ENCODE measurements around the gene KRTAP4-7.
"Not testable (repeated sequence)": the region's sequence is repeated elsewhere in the genome, so short reads cannot be mapped to it uniquely, and the experiment has no call there.

Gene KRTAP4-7

GRCh38 chr17:41108728-41109386 is 24.9 kb downstream of the KRTAP4-7 start:
- DNase-seq (ENCODE audit: low spot score), result not testable (repeated sequence)

- no peak for DNase-seq (ENCODE audit: low spot score)
These were observed 27.4 kb downstream of the KRTAP4-7 start for GRCh38 chr17:41111151-41111885.

DNA sequence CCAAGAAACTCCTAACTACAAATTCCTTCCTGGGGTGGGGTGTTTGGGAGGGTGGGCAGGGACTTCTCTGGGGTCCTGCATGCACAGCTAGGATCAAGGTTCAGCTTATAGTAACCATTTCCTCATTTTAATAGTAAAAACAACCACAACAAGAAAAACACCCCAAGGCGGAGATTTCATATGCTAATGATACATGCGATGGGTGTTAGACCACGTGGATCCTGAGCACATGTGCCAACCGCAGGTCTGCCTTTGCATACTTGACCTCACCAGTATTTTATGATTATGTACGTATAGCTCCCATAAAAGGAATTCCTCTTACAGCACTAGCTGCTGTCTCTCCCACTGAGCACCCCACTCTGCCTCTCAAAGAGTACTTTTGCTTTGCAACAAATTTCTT is 32.3 kb downstream of the KRTAP4-7 start:
- no peak for DNase-seq (ENCODE audit: low spot score)

DNA sequence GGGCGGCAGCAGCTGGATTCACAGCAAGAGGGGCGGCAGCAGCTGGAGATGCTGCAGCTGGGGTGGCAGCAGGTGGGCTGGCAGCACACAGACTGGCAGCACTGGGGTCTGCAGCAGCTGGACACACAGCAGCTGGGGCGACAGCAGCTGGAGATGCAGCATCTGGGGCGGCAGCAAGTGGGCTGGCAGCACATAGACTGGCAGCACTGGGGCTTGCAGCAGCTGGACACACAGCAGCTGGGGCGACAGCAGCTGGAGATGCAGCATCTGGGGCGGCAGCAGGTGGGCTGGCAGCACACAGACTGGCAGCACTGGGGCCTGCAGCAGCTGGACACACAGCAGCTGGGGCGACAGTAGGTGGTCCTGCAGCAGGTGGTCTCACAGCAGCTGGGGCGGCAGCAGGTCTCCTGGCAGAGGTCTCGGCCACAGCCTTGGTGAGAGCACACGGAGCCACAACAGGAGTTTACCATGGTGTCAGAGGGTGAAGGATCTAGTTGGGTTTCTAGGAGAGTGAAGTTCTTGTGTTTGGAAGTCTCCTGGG is 34.0 kb downstream of the KRTAP4-7 start, which contains the start of gene KRTAP4-11:
Gene KRTAP4-11, minus strand, starts transcription at position 528 of the 541 bp plus-strand sequence. Its CDS starts 58 bp downstream, at position 470.
- DNase-seq (ENCODE audit: low spot score), result not testable (repeated sequence)

GRCh38 chr17:41118721-41119120 is 34.8 kb downstream of the KRTAP4-7 start:
- DNase-seq (ENCODE audit: low spot score), result no peak

DNA sequence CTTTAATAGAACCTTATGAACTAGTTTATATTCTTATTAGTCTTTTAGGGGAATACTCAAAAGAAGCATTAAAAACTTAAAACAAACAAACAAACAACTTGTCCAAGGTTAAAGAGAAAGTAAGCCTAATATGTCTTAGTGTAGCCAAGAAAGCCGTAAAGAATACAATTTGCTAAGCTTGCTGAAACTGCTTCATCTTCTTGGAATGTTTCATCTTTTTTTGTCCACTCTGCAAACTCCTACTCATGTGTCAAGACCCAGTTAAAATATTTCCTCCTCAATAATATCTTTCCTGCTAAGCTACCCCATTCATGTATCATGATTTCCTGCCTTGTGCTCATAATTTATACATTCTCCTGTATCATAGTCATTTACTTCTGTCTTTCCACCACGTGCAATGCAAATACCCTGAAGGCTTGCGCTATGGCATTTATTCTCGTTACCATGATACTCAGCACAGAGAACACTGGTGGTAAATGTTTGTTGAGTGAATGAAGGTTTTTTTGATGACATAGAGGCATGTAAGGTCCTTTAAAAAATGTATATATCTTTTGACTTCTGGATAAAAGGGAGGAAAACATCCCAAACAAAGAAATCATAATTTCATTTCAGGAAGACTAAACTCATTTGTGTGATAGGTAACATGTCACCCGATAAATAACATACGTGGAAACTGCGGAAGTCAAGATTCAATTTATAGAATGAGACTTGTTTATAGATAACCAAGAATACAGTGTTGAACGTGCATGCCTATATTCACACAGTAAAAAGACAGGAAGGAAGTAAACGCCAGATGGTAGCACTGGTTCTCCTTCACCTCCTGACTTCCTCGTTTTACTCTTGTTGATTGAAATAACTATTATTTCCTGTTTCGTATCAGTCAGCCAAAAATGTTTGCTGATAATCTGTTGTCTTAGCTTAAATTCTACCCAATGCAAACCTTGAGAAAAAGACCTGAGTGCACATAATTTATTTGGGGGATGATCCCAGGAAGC is 36.0 kb downstream of the KRTAP4-7 start:
- DNase-seq (ENCODE audit: low spot score), result not testable (repeated sequence)

DNA sequence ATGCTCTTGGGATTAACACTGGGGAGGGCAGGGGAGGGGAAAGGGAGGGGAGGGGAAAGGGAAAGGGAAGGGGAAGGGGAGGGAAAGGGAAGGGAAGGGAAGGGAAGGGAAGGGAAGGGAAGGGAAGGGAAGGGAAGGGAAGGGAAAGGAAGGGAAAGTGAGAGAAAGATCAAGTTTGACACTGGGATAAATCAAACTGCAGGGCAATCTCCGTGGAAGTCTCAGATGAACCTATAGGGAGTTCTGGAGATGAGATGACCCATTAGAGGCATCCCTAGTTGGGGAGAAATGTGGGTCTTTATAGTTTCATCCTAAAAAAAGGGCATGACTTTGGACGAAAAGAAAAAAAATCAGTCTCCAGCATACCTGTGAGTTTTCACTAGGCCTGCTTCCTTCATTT is 37.8 kb downstream of the KRTAP4-7 start:
- DNase-seq (ENCODE audit: low spot score), result no peak

DNA sequence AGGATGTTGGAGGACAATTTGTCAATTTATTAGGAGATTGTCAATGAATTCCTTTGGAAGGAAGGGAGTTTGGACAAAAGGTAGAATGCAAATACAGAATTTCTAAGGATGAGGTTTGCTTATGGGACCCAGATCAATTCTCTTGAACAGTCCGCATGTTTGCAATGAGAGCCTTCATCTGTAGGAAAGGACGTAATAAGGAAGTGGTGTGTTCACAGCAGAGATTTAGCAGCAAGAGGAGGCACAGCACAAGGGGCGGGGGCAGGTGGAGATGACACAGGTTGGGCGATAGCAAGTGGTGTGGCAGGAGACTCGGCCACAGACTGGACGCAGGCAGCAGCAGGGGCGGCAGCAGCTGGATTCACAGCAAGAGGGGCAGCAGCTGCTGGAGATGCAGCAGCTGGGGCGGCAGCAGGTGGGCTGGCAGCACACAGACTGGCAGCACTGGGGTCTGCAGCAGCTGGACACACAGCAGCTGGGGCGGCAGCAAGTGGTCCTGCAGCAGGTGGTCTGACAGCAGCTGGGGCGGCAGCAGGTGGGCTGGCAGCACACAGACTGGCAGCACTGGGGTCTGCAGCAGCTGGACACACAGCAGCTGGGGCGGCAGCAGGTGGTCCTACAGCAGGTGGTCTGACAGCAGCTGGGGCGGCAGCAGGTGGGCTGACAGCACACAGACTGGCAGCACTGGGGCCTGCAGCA is 39.5 kb downstream of the KRTAP4-7 start:
- DNase-seq (ENCODE audit: low spot score), result not testable (repeated sequence)

DNA sequence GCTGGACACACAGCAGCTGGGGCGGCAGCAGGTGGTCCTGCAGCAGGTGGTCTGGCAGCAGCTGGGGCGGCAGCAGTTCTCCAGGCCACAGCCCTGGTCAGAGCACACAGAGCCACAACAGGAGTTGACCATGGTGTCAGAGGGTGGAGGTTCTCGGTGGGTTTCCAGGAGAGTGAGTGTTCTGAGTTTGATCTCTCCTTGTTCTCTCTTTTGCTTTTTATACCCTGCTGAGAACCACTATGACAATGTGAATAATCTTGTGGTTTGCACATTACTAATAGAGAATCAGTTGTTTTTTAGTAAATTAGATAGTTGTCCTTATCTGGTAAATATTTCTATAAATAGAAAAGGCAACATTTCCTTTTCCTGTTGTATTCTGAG is 40.0 kb downstream of the KRTAP4-7 start, which contains the start of gene KRTAP4-12:
Gene KRTAP4-12, minus strand, starts transcription at position 192 of the 381 bp plus-strand sequence. Its CDS starts 60 bp downstream, at position 132.
- DNase-seq (ENCODE audit: low spot score), result not testable (repeated sequence)

DNA sequence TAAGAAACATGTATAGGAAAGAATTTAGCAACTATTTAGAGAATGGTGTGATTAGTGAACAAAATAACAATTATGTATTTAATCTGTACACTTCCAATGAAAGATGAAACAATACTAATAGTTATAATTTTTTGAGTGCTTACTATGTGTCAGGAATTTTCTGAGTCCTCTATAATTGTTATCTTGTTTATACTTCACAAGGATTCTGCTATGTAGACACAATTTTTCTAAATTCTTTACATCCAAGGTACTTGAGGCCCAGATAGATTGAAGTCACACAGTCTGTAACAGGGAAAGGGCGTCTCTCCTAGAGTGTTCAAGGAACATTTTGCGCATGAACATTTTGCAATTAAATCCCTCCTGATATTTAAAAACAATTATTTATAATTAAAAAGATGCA is 41.1 kb downstream of the KRTAP4-7 start:
- DNase-seq (ENCODE audit: low spot score), result no peak

DNA sequence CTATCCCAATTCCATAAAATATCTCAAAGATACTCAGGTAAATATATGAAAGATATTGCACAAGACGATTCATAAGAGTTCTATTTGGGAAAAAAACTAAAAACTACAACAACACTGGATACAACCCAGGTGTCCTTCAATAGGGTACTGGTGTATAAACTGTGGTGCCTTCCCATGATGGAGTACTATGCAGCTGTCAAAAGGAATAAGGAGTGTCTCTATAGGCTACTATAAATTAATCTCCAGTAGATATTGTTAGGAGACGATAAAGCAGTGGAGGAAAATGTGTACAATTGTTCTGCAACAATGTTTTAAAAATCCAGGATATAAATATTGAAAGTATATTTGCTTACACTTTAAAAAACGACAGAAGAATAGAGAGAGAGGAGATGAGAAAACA is 42.5 kb downstream of the KRTAP4-7 start:
- no peak for DNase-seq (ENCODE audit: low spot score)

DNA sequence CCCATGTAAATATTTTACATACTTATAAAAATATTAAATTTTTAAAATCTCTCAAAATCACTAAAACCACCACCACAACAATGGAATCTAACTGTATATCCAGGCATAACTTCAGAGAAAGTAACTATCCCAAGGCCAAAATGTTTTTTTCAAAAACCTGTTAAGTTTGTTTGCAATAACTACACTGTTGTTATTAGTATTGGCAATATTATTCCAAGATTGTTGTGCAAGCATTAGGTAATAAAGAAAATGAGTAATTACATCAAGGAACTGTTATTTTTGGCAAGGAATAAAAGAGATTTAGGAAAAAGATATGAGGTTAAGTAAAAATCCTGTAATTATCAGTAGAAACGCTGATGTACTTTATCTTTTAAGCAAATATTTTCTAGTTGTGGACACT is 43.4 kb downstream of the KRTAP4-7 start:
- DNase-seq (ENCODE audit: low spot score), result no peak

- no peak for DNase-seq (ENCODE audit: low spot score)
These were observed 48.0 kb downstream of the KRTAP4-7 start for GRCh38 chr17:41131979-41132378.

DNA sequence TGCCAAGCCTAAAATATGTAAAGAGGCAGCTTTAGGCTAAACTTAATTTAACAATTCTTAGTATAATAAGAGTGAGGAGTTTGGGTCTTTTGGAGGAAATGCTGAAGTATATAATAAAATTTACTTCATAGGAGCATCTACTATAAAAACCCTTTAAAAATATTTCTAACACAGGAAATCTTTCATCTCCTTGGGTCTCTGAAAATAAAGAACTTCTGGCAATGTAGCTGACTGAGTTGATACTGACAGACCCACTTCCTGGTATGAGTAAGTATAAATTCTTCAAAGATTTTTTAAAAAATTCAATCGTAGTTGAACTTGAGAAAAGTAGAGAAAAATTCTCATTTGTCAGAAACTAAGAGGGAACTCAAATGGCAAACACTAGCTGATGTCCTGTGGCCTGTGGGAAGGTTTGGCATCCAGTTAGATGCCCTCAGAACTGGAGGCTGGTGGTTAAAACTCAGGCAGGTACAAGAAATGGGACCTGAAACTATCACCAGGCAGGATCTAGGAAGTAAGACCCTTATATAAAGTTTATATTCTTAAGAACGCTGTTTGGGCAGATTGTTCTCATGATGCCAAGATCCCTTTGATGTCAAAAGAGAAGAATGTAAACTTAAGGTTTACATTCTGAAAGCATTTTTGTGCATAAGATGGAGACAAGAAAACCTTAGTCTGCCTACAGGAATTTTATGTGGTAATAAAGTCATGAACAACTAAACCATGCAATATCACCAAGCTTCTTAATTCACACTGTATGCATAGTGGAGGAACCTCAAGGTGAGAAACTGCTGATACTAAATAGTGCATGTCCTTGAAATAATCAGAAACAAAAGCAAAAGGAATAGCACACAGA is 50.2 kb downstream of the KRTAP4-7 start:
- DNase-seq (ENCODE audit: low spot score), result no peak

Data from cerebellar cortex (tissue), 1 donor.